Measurements from ENCODE around the gene SCAMP4.

GRCh38 chr19:1925544-1925943 lies 20.3 kb downstream of the SCAMP4 start:
- TF ChIP-seq POLR2AphosphoS5 (IDR thresholded peaks at IDR 0.05) (no peak), POLR2A (IDR thresholded peaks at IDR 0.05) (no peak)
